ENCODE results near the gene MYO1C.

Gene MYO1C

DNA sequence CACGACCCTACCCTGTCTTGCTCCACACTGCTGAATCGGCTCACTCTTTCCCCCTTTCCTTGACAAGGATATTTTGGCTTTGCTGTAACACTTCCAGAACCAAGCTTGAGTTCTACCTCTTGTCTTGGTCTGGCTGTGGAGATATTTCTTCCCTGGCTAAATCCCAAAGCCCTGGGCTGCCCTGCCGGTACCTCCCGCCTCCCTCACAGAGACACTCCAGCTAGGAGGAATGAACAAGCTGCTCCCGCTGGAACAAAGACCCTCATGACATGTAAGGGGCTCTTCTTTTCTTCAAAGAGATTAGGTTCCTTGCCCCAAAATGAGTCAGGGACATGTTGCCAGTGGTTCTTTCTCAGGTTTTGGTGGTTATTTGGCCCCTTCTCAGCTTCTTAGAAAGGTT lies 13.1 kb upstream of the MYO1C start:
- DNase-seq = no peak

GRCh38 chr17:1504866-1505265 lies 12.4 kb upstream of the MYO1C start:
- no peak for DNase-seq

- DNase-seq = no peak
These were observed 11.2 kb upstream of the MYO1C start for GRCh38 chr17:1503699-1504098.

DNA sequence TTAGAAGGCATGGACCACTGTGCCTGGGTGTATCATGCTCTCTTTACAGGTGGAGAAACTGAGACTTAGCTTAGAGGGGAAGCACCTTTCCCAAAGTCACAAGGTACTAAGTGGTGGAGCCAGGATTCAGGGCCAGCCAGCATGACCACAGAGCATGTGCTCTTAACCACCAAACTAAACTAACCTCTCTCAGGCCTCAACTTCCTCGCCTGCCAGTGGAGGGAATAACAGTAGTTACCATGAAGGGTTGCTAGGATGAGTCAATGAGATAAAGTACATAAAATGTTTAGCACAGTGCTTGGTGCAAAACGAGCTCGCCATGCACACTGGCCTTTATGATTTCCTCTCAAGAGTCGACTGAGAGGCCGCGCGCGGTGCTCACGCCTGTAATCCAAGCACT lies 6.4 kb upstream of the MYO1C start:
- DNase-seq = no peak

DNA sequence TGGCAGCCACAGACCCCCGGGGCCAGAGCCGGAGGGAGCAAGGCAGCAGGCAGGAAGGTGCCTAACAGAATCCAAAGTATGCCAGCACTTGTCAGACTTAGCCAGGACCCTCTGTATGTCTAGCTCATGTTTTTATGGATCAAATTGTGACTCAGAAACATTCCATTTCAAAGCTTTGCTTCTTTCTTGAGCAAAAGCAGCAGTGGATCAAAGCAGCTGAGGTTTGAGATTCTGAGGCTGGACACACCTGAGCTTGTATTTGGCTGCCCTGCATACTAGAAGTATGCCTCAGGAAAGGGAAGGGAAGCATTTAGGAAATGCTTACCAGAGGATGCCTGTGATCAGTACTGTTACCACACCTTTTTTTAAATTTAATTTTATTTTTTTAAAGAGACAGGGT lies 5.7 kb upstream of the MYO1C start:
- no peak for DNase-seq

DNA sequence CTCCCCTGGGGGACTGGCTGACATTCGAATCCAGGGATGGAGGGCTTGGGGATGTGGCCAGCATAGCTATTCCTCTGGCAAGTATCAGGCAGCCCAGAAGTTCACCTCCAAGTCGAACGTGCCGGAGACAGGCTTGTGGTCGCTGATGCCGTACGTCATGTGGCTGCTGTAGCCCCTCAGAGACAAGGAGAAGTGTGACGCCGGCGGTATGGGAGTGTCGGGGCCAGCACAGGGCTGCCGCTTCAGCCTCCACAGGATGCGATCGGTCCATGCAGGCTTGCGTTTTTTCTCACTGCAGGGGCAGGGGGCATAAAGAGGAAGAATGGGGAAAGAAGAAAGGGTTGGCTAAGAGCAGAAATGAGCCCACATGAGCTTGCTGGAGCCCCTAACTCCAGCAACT lies 5.3 kb upstream of the MYO1C start:
- no peak for DNase-seq

- DNase-seq = no peak
These were observed 4.4 kb upstream of the MYO1C start for GRCh38 chr17:1496869-1497268.

GRCh38 chr17:1495265-1495989 lies 2.9 kb upstream of the MYO1C start:
- no peak for DNase-seq

- no peak for DNase-seq
These were observed 2.3 kb upstream of the MYO1C start for GRCh38 chr17:1494736-1495253.

DNA sequence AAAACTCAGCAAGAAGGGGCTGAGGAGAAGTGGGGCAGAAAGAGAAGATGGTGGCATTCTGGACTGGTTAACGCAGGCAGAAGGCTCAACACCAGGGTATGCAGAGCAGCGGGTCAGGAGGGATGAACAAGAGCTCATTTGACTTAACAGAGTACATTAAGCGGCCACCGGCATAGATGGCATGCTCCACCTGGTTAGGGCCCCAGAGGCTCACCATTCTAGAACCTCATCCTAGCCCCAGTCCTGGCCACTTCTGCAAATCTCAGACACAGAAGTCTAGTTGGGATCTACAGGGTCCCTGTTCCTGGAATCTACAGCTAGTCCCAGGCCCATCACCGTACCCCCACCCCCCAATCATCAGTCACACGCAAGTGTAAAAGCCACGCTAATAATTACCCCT lies 1.7 kb upstream of the MYO1C start:
- no peak for DNase-seq

GRCh38 chr17:1493291-1493980 lies 950 bp upstream of the MYO1C start:
- DNase-seq = no peak

GRCh38 chr17:1491443-1492248 lies 840 bp downstream of the MYO1C start:
- peak; percentile 51 for DNase-seq

GRCh38 chr17:1490643-1491442 lies 1.6 kb downstream of the MYO1C start:
- DNase-seq = peak; percentile 62

DNA sequence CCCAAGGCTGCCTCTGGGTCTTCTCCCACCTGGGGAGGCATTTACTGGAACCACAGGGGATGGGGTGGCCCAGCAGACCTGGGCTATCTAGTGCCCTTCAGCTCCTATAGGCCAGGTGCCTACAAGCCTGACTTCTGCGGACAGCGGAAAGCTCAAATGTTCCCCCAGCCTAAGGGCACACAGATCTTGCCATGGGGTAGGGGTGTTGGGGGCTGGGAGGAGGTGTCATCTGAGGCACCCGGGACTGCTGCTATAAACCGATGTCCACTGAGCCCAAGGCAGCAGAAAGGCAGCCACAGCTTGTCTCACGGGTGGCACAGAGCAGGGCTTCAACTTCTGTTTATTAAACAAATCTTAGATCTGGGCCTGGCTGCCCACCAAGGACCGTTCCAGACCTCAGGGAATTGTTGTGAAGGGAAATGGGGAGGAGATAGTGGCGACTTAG lies 3.6 kb downstream of the MYO1C start:
- no peak for DNase-seq

GRCh38 chr17:1487939-1488825 lies 4.3 kb downstream of the MYO1C start:
- peak; percentile 81 for DNase-seq

GRCh38 chr17:1486802-1487695 lies 5.4 kb downstream of the MYO1C start:
- peak; percentile 81 for DNase-seq

- DNase-seq = peak; percentile 59
These were observed 6.8 kb downstream of the MYO1C start for GRCh38 chr17:1485423-1486376.

DNA sequence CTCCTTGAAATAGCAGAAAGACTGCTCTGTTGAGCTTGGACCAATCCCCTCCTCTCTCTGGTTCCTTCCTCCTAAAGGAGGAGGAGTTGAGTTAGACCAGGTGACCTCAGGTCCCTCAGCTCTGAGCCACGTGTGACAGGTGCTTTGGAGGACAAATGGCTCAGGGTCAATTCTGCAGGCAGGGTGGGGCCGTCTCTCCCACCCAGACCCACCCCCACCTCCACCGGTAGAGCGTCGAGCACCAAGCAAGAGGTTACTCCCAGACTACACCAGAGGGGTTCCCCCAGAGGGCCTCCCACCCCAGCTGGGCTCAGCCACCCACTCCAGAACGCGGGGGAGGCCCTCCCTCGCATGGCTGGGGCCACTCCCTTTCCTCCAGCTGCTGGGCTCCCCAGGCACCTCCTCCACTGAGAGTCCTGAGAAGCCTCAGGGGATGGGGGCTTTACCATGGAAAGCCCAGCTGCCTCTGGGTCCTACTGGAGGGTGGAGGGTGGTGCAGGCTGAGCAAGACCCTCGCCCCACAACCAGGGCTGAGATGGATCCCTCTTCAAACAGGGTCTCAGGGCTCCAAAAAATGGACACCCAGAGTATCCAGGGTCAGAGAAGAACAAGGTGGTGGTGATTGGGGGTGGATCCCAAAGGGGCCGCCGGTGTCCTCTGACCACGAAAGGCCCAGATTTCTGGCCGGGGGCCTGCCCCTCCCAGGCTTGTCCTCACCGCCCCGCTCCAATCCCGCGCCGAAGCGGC lies 7.6 kb downstream of the MYO1C start:
- peak; percentile 61 for DNase-seq
